IMR-90 (cell line): Measurements from ENCODE around the gene MAML2. TPM values are rescaled to one million over a fixed set of nuclear protein-coding genes. Genes with fewer than 3 reads are reported as not detected.

Source experiments
- ATAC-seq: fragments of 200-7000 bp; cut with Tn5 transposase; 2 replicates; pipeline ENCODE4 v1.9.1; 2020; ENCODE audit warnings: low read depth, mild to moderate bottlenecking, moderate library complexity
- BruUV-seq: library from RNA; stranded (reverse); fragments of 400-500 nt; replicated peaks from 2 replicates; lab custom pipeline; 2021; lab: Mats Ljungman, UMichigan
- CTCF ChIA-PET: fragments of 300-600 bp; formaldehyde crosslinking; extraction: SDS; loops from one replicate; lab custom pipeline; 2021; ENCODE audit warnings: antibody characterized with exemption; lab: Yijun Ruan, JAX
- POLR2A ChIA-PET: fragments of 300-600 bp; sonication (Branson Sonifier 250); formaldehyde crosslinking; loops from one replicate; lab custom pipeline; 2022; ENCODE audit warnings: antibody characterized with exemption; ENCODE audit not compliant: unreplicated experiment; lab: Charles Lee
- DNase-seq: peaks from one replicate; pipeline ENCODE4 v3.0.0; 2013
- H2AFZ ChIP-seq: replicated peaks from 2 replicates; pipeline ENCODE3; 2013; ENCODE audit warnings: low read length, mild to moderate bottlenecking; ENCODE audit not compliant: poor library complexity
- H2AK5ac ChIP-seq: 2 replicates; pipeline ENCODE4 v1.6.1; 2013; ENCODE audit warnings: low read depth, low read length, inconsistent platforms
- H2AK9ac ChIP-seq: replicated peaks from 2 replicates; pipeline ENCODE3; 2013; ENCODE audit warnings: mild to moderate bottlenecking, low read depth, low read length, moderate library complexity; ENCODE audit not compliant: poor library complexity
- H2BK120ac ChIP-seq: 2 replicates; pipeline ENCODE4 v1.6.1; 2013; ENCODE audit warnings: low read depth, low read length, inconsistent platforms
- H2BK15ac ChIP-seq: 3 replicates; pipeline ENCODE4 v1.6.1; 2013; ENCODE audit warnings: low read depth, low read length, inconsistent platforms
- H2BK20ac ChIP-seq: 2 replicates; pipeline ENCODE4 v1.6.1; 2013; ENCODE audit warnings: low read depth, mild to moderate bottlenecking, inconsistent platforms, low read length, moderate library complexity
- H2BK5ac ChIP-seq: 2 replicates; pipeline ENCODE4 v1.6.1; 2013; ENCODE audit warnings: mild to moderate bottlenecking, low read depth, low read length, inconsistent platforms; ENCODE audit not compliant: poor library complexity, severe bottlenecking
- H3K14ac ChIP-seq: replicated peaks from 2 replicates; pipeline ENCODE4 v1.6.1; 2013; ENCODE audit warnings: low read depth, low read length, inconsistent platforms
- H3K18ac ChIP-seq: 2 replicates; pipeline ENCODE4 v1.6.1; 2013; ENCODE audit warnings: low read depth, low read length, control low read depth
- H3K23ac ChIP-seq: 2 replicates; pipeline ENCODE4 v1.6.1; 2013; ENCODE audit warnings: low read depth, low read length, inconsistent platforms
- H3K27ac ChIP-seq: 2 replicates; pipeline ENCODE4 v1.5.1; 2013; ENCODE audit warnings: mild to moderate bottlenecking, control low read depth, low read length; ENCODE audit not compliant: insufficient read depth
- H3K27me3 ChIP-seq: 2 replicates; pipeline ENCODE4 v1.6.1; 2013; ENCODE audit warnings: low read length; ENCODE audit not compliant: control insufficient read depth, insufficient read depth
- H3K36me3 ChIP-seq: 2 replicates; pipeline ENCODE4 v1.6.1; 2013; ENCODE audit warnings: low read length, mixed read lengths; ENCODE audit not compliant: control insufficient read depth, insufficient read depth
- H3K4ac ChIP-seq: 2 replicates; pipeline ENCODE4 v1.6.1; 2013; ENCODE audit warnings: low read depth, low read length, inconsistent platforms
- H3K4me1 ChIP-seq: 2 replicates; pipeline ENCODE4 v1.6.1; 2013; ENCODE audit warnings: low read length, mixed read lengths; ENCODE audit not compliant: control insufficient read depth, insufficient read depth
- H3K4me2 ChIP-seq: 2 replicates; pipeline ENCODE4 v1.6.1; 2013; ENCODE audit warnings: low read depth, mild to moderate bottlenecking, control low read depth, low read length, moderate library complexity
- H3K4me3 ChIP-seq: 2 replicates; pipeline ENCODE4 v1.5.1; 2013; ENCODE audit warnings: low read depth, mild to moderate bottlenecking, control low read depth, low read length, moderate library complexity; ENCODE audit not compliant: insufficient read depth
- H3K56ac ChIP-seq: 2 replicates; pipeline ENCODE4 v1.6.1; 2013; ENCODE audit warnings: low read length, inconsistent platforms; ENCODE audit not compliant: insufficient read depth; ENCODE audit errors: extremely low read depth
- H3K79me1 ChIP-seq, 2 experiments: 2 replicates each; pipeline ENCODE4 v1.6.1; 2013; ENCODE audit warnings: low read length in 2 of 2, inconsistent platforms in 1 of 2, low read depth in 1 of 2
- H3K9ac ChIP-seq: 2 replicates; pipeline ENCODE4 v1.6.1; 2013; ENCODE audit warnings: low read depth, low read length, control low read depth
- H3K9me1 ChIP-seq: 2 replicates; pipeline ENCODE4 v1.6.1; 2013; ENCODE audit warnings: low read length, inconsistent platforms; ENCODE audit not compliant: insufficient read depth
- H3K9me3 ChIP-seq: 2 replicates; pipeline ENCODE4 v1.6.1; 2013; ENCODE audit warnings: low read length; ENCODE audit not compliant: control insufficient read depth, insufficient read depth
- H4K20me1 ChIP-seq: 2 replicates; pipeline ENCODE4 v1.6.1; 2013; ENCODE audit warnings: low read length, inconsistent platforms; ENCODE audit not compliant: insufficient read depth
- H4K5ac ChIP-seq: 2 replicates; pipeline ENCODE4 v1.6.1; 2013; ENCODE audit warnings: mild to moderate bottlenecking, low read depth, low read length, control low read depth
- H4K8ac ChIP-seq, 2 experiments: 2 replicates each; pipeline ENCODE4 v1.6.1; 2013; ENCODE audit warnings: low read depth in 2 of 2, low read length in 2 of 2, control low read depth in 1 of 2, inconsistent platforms in 1 of 2
- H4K91ac ChIP-seq: 2 replicates; pipeline ENCODE4 v1.6.1; 2013; ENCODE audit warnings: low read depth, low read length, inconsistent platforms; ENCODE audit not compliant: insufficient read depth
- BHLHE40 ChIP-seq: fragments of 150-350 bp; IDR thresholded peaks from 2 replicates; pipeline ENCODE4 v1.6.1; 2016; ENCODE audit warnings: mild to moderate bottlenecking, low read depth, low read length
- CEBPB ChIP-seq: IDR thresholded peaks from 2 replicates; pipeline ENCODE4 v1.6.1; 2012; ENCODE audit warnings: low read depth, low read length, improper control_type of control experiment
- CHD1 ChIP-seq: IDR thresholded peaks from 2 replicates; pipeline ENCODE4 v1.6.1; 2012; ENCODE audit warnings: low read depth, low read length, improper control_type of control experiment
- CTCF ChIP-seq: conservative IDR thresholded peaks from 2 replicates; pipeline ENCODE4 v1.5.1; 2012; ENCODE audit warnings: mild to moderate bottlenecking, low read depth, low read length, improper control_type of control experiment
- ELK1 ChIP-seq: fragments of 150-350 bp; IDR thresholded peaks from 2 replicates; pipeline ENCODE4 v1.6.1; 2016; ENCODE audit warnings: low read depth, mild to moderate bottlenecking, low read length, moderate library complexity, borderline replicate concordance
- FOS ChIP-seq: fragments of 150-350 bp; IDR thresholded peaks from 2 replicates; pipeline ENCODE4 v1.6.1; 2016; ENCODE audit warnings: low read depth, low read length
- MAFK ChIP-seq: IDR thresholded peaks from 2 replicates; pipeline ENCODE4 v1.6.1; 2012; ENCODE audit warnings: low read depth, low read length, improper control_type of control experiment
- MAZ ChIP-seq: IDR thresholded peaks from 2 replicates; pipeline ENCODE4 v1.6.1; 2012; ENCODE audit warnings: low read depth, mild to moderate bottlenecking, low read length, improper control_type of control experiment, moderate library complexity, borderline replicate concordance
- MXI1 ChIP-seq: IDR thresholded peaks from 2 replicates; pipeline ENCODE4 v1.6.1; 2012; ENCODE audit warnings: low read depth, mild to moderate bottlenecking, low read length, moderate library complexity, borderline replicate concordance
- NFE2L2 ChIP-seq: fragments of 150-350 bp; IDR thresholded peaks from 2 replicates; pipeline ENCODE4 v1.6.1; 2016; ENCODE audit warnings: low read depth, mild to moderate bottlenecking, low read length
- POLR2A ChIP-seq: IDR thresholded peaks from 2 replicates; pipeline ENCODE4 v1.6.1; 2012; ENCODE audit warnings: mild to moderate bottlenecking, low read depth, low read length
- RAD21 ChIP-seq: IDR thresholded peaks from 2 replicates; pipeline ENCODE4 v1.6.1; 2012; ENCODE audit warnings: low read length, improper control_type of control experiment
- RCOR1 ChIP-seq: IDR thresholded peaks from 2 replicates; pipeline ENCODE4 v1.6.1; 2012; ENCODE audit warnings: mild to moderate bottlenecking, low read length, improper control_type of control experiment; ENCODE audit not compliant: insufficient replicate concordance
- RFX5 ChIP-seq: IDR thresholded peaks from 2 replicates; pipeline ENCODE4 v1.8.0; 2012; ENCODE audit warnings: low read depth, mild to moderate bottlenecking, low read length, moderate library complexity
- SMC3 ChIP-seq: fragments of 150-350 bp; IDR thresholded peaks from 2 replicates; pipeline ENCODE4 v1.6.1; 2016; ENCODE audit warnings: low read depth, mild to moderate bottlenecking, antibody characterized with exemption, low read length, moderate library complexity
- USF2 ChIP-seq: fragments of 150-350 bp; IDR thresholded peaks from 2 replicates; pipeline ENCODE4 v1.6.1; 2017; ENCODE audit warnings: mild to moderate bottlenecking, antibody characterized with exemption, low read length, low read depth
- WGBS, 2 experiments: methylation state at CpG; one replicate each; pipeline versions ENCODE4 v1.1.5 to v1.1.7; 2013; ENCODE audit warnings: missing lambda C conversion rate in 2 of 2; ENCODE audit not compliant: insufficient read length in 1 of 2; ENCODE audit errors: extremely low coverage in 2 of 2; 5-methylcytosine and 5-hydroxymethylcytosine counted together
- dilution Hi-C: fragments of 300-500 bp; cut with HindIII; formaldehyde crosslinking; loops from one replicate; pipeline ENCODE4 v1.14.3; 2018; ENCODE audit warnings: low sequenced_read_pairs; ENCODE audit not compliant: unreplicated experiment
- in situ Hi-C: fragments of 300-500 bp; cut with MboI; formaldehyde crosslinking; loops from 3 replicates; pipeline ENCODE4 v1.14.3; 2019; ENCODE audit warnings: low sequenced_read_pairs, inconsistent platforms, mixed read lengths
- intact Hi-C: fragments of 100-400 bp; cut with micrococcal nuclease; formaldehyde crosslinking; loops from 2 replicates; pipeline ENCODE4 v1.10.0; 2022
- polyA plus RNA-seq, 3 experiments: library from polyadenylated mRNA; depleted of rRNA; stranded (reverse); fragments of >200 nt; gene quantifications; 2 replicates each; pipeline ENCODE4 v1.2.3, GENCODE V29; 2012; ENCODE audit warnings: low replicate concordance in 1 of 3
- total RNA-seq: library from RNA; depleted of rRNA; stranded (reverse); fragments of >200 nt; gene quantifications from 2 replicates; pipeline ENCODE4 v1.2.3, GENCODE V29; 2012

Gene MAML2
- total and polyA plus RNA-seq, 2 of the 4 experiments (the other 2 are of a cell fraction), result 15.0 to 19.5 TPM

GRCh38 chr11:96044747-96045146 lies 298.2 kb downstream of the MAML2 start:
- no peak overlapping the region for H3K27ac ChIP-seq
- no peak overlapping the region for H3K56ac ChIP-seq
- in situ Hi-C loops, result no loop called here
- H3K4me1 ChIP-seq, result peaks cover 6% of the 10 kb centered on the region
- H4K5ac ChIP-seq, result no peak overlapping the region
- no peak overlapping the region for H2BK120ac ChIP-seq
- TF ChIP-seq RFX5 (no peak), ELK1 (no peak), RCOR1 (no peak), POLR2A (no peak), USF2 (no peak), CTCF (no peak), BHLHE40 (no peak), NFE2L2 (no peak), MXI1 (no peak), SMC3 (no peak), FOS (no peak), MAFK (no peak), MAZ (no peak), CEBPB (no peak), CHD1 (no peak), RAD21 (no peak)
- no peaks in the 10 kb centered on the region for H3K27me3 ChIP-seq
- no peak overlapping the region for H2BK5ac ChIP-seq
- intact Hi-C loops, result no loop called here
- no TSS peak for BruUV-seq
- POLR2A ChIA-PET, result no interaction called here
- CTCF ChIA-PET, result no interaction called here
- no peak overlapping the region for H2AFZ ChIP-seq
- no peak for DNase-seq
- ATAC-seq, result no peak
- no peak overlapping the region for H4K91ac ChIP-seq
- H3K14ac ChIP-seq, result no peak overlapping the region
- dilution Hi-C loops, result loop anchor here (25.0 kb wide), 1 partner anchor 318 kb away; no protein-coding TSS in a partner anchor
- no peaks in the 10 kb centered on the region for H3K9me3 ChIP-seq
- H3K4ac ChIP-seq, result no peak overlapping the region
- no peak overlapping the region for H3K18ac ChIP-seq
- H2BK20ac ChIP-seq, result no peak overlapping the region
- no peak overlapping the region for H4K8ac ChIP-seq
- WGBS, 2 experiments, result no CpG with 5 or more reads among the region's 2 CpGs
- no peak overlapping the region for H2AK9ac ChIP-seq
- H3K36me3 ChIP-seq, result no peaks in the 10 kb centered on the region; the same call in 1 of the 2 replicates
- H3K4me3 ChIP-seq, result no peak overlapping the region
- H2AK5ac ChIP-seq, result no peak overlapping the region
- H3K4me2 ChIP-seq, result no peak overlapping the region
- no peak overlapping the region for H3K9ac ChIP-seq
- H3K23ac ChIP-seq, result no peak overlapping the region
- H3K79me1 ChIP-seq, result peaks cover 8 to 9% of the 10 kb centered on the region in 2 experiments; a peak in 2 of 4 replicates
- no peaks in the 10 kb centered on the region for H4K20me1 ChIP-seq
- no peaks in the 10 kb centered on the region for H3K9me1 ChIP-seq
- H2BK15ac ChIP-seq, result no peak overlapping the region
